Neuronal stem cell (in vitro differentiated cells): ENCODE measurements around the gene CAMKK2.

ENCODE experiments used
- DNase-seq: peaks from one replicate; pipeline ENCODE4 v3.0.0-alpha.2; 2013; ENCODE audit warnings: low spot score
- H2AFZ ChIP-seq: one replicate; pipeline ENCODE4 v1.6.1; 2013; ENCODE audit warnings: mild to moderate bottlenecking, low read length, inconsistent platforms
- H2AK5ac ChIP-seq: 2 replicates; pipeline ENCODE4 v1.6.1; 2013; ENCODE audit warnings: low read depth, mild to moderate bottlenecking, inconsistent platforms, low read length, moderate library complexity, mixed read lengths
- H2BK120ac ChIP-seq: 2 replicates; pipeline ENCODE4 v1.6.1; 2013; ENCODE audit warnings: low read depth, mild to moderate bottlenecking, inconsistent platforms, low read length, moderate library complexity, mixed read lengths
- H2BK12ac ChIP-seq: one replicate; pipeline ENCODE4 v1.6.1; 2013; ENCODE audit warnings: low read length, inconsistent platforms
- H2BK15ac ChIP-seq: 2 replicates; pipeline ENCODE4 v1.6.1; 2013; ENCODE audit warnings: mild to moderate bottlenecking, low read length, inconsistent platforms, mixed read lengths
- H2BK5ac ChIP-seq: one replicate; pipeline ENCODE4 v1.6.1; 2013; ENCODE audit warnings: inconsistent platforms, mild to moderate bottlenecking, low read length, moderate library complexity
- H3K14ac ChIP-seq: one replicate; pipeline ENCODE4 v1.6.1; 2013; ENCODE audit warnings: low read length, inconsistent platforms
- H3K18ac ChIP-seq: 2 replicates; pipeline ENCODE4 v1.6.1; 2013; ENCODE audit warnings: low read length, inconsistent platforms
- H3K23ac ChIP-seq: 2 replicates; pipeline ENCODE4 v1.6.1; 2013; ENCODE audit warnings: low read depth, mild to moderate bottlenecking, mixed read lengths, low read length, inconsistent platforms; ENCODE audit not compliant: poor library complexity
- H3K27ac ChIP-seq: replicated peaks from 3 replicates; pipeline ENCODE4 v1.5.1; 2013; ENCODE audit warnings: low read length, inconsistent platforms
- H3K27me3 ChIP-seq, 3 experiments: 2 replicates each; pipeline ENCODE4 v1.6.1; 2013; ENCODE audit warnings: low read length in 3 of 3, mild to moderate bottlenecking in 2 of 3, inconsistent platforms in 1 of 3, low read depth in 1 of 3, mixed read lengths in 1 of 3, moderate library complexity in 1 of 3; ENCODE audit not compliant: control insufficient read depth in 3 of 3, insufficient read depth in 3 of 3
- H3K36me3 ChIP-seq, 2 donors: replicated peaks in 1 of 2; 2 replicates each; pipeline ENCODE4 v1.6.1; 2013; ENCODE audit warnings: low read length in 2 of 2; ENCODE audit not compliant: control insufficient read depth in 2 of 2, insufficient read depth in 2 of 2
- H3K4ac ChIP-seq: 2 replicates; pipeline ENCODE4 v1.6.1; 2013; ENCODE audit warnings: inconsistent platforms, mild to moderate bottlenecking, low read length, moderate library complexity
- H3K4me1 ChIP-seq, 2 donors: 1 replicate in 1 of 2; 2 replicates in 1 of 2; pipeline ENCODE4 v1.6.1; 2013; ENCODE audit warnings: low read length in 2 of 2, low read depth in 1 of 2; ENCODE audit not compliant: control insufficient read depth in 2 of 2, insufficient read depth in 1 of 2
- H3K4me2 ChIP-seq: one replicate; pipeline ENCODE4 v1.6.1; 2013; ENCODE audit warnings: mild to moderate bottlenecking, low read length, inconsistent platforms; ENCODE audit not compliant: insufficient read depth, poor library complexity, severe bottlenecking
- H3K4me3 ChIP-seq, 2 donors: 2 replicates each; pipeline ENCODE4 v1.5.1; 2013; ENCODE audit warnings: low read length in 2 of 2, mild to moderate bottlenecking in 2 of 2, inconsistent platforms in 1 of 2, moderate library complexity in 1 of 2
- H3K79me1 ChIP-seq: one replicate; pipeline ENCODE4 v1.6.1; 2013; ENCODE audit warnings: low read depth, mild to moderate bottlenecking, inconsistent platforms, low read length, moderate library complexity
- H3K9ac ChIP-seq: one replicate; pipeline ENCODE4 v1.6.1; 2013; ENCODE audit warnings: mild to moderate bottlenecking, low read depth, low read length, inconsistent platforms; ENCODE audit not compliant: poor library complexity
- H3K9me3 ChIP-seq, 2 donors: replicated peaks in 1 of 2; 2 replicates each; pipeline versions ENCODE3 to v1.6.1; 2013; ENCODE audit warnings: low read length in 2 of 2, mild to moderate bottlenecking in 2 of 2, inconsistent platforms in 1 of 2, low read depth in 1 of 2, mixed read lengths in 1 of 2, moderate library complexity in 1 of 2; ENCODE audit not compliant: control insufficient read depth in 2 of 2, insufficient read depth in 1 of 2
- H4K8ac ChIP-seq: one replicate; pipeline ENCODE4 v1.6.1; 2013; ENCODE audit warnings: low read depth, mild to moderate bottlenecking, inconsistent platforms, low read length, moderate library complexity
- H4K91ac ChIP-seq: one replicate; pipeline ENCODE4 v1.6.1; 2013; ENCODE audit warnings: low read length, low read depth, mild to moderate bottlenecking, inconsistent platforms; ENCODE audit not compliant: poor library complexity
- WGBS, 2 donors: extraction: QIAGEN DNeasy Blood & Tissue Kit; methylation state at CpG; one replicate each; pipeline ENCODE4 v1.1.7; 2013; ENCODE audit warnings: missing lambda C conversion rate in 2 of 2, mixed read lengths in 1 of 2; ENCODE audit not compliant: insufficient read length in 2 of 2, insufficient replicate concordance in 1 of 2; ENCODE audit errors: extremely low coverage in 2 of 2; 5-methylcytosine and 5-hydroxymethylcytosine counted together

Gene CAMKK2

DNA sequence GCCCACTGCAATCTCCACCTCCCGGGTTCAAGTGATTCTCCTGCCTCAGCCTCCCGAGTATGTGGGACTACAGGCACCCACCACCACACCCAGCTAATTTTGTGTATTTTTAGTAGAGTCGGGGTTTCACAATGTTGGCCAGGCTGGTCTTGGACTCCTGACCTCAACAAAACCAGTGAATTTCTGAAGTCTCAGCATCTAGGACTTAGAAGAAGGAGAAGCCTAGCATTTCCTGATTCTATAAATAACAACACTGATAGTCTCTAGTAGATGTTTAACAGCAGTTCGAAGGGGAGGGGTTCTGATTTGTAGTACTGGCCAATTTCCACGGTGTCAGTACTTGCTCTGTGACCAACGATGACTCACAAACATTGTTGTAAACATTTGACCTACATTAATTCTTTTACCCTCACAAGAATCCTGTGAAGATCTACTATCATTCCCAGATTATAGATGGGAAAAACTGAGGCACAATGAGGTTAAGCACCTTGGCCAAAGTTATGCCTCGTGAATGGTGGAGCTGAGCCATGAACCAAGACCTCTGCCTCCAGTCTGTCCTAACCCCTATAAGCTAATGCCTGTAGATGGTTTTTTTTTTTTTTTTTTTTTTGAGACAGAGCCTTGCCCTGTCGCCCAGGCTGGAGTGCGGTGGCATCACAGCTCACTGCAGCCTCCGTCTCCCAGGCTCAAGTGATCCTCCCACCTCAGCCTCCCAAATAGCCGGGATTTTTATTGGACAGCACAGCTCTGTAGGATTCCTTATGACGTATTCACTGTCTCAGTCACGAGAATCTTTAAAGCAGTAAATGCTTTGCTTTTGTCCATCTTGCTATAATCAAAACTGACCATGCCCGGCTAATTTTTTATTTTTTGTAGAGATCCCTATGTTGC is 81.4 kb downstream of the CAMKK2 start:
- no peaks in the 10 kb centered on the region for H3K9me3 ChIP-seq
- no peak overlapping the region for H3K23ac ChIP-seq
- no peaks in the 10 kb centered on the region for H3K79me1 ChIP-seq
- no peak overlapping the region for H3K4ac ChIP-seq
- H3K14ac ChIP-seq = no peak overlapping the region
- no peak overlapping the region for H2AFZ ChIP-seq
- no peak overlapping the region for H3K27ac ChIP-seq
- no peak overlapping the region for H2BK5ac ChIP-seq
- H3K4me2 ChIP-seq = no peak overlapping the region
- peaks cover 0 to 3% of the 10 kb centered on the region in 2 donors for H3K4me1 ChIP-seq
- H4K91ac ChIP-seq = no peak overlapping the region
- no peak overlapping the region for H3K9ac ChIP-seq
- no CpG with 5 or more reads among the region's 14 CpGs for WGBS, 2 donors
- H3K27me3 ChIP-seq = no peaks in the 10 kb centered on the region
- no peak overlapping the region for H3K4me3 ChIP-seq
- H2BK15ac ChIP-seq = no peak overlapping the region
- H4K8ac ChIP-seq = no peak overlapping the region
- no peak overlapping the region for H2BK120ac ChIP-seq
- no peak for DNase-seq
- H3K18ac ChIP-seq = no peak overlapping the region
- no peak overlapping the region for H2AK5ac ChIP-seq
- H3K36me3 ChIP-seq = peaks cover 0 to 2% of the 10 kb centered on the region in 2 donors
- no peak overlapping the region for H2BK12ac ChIP-seq

DNA sequence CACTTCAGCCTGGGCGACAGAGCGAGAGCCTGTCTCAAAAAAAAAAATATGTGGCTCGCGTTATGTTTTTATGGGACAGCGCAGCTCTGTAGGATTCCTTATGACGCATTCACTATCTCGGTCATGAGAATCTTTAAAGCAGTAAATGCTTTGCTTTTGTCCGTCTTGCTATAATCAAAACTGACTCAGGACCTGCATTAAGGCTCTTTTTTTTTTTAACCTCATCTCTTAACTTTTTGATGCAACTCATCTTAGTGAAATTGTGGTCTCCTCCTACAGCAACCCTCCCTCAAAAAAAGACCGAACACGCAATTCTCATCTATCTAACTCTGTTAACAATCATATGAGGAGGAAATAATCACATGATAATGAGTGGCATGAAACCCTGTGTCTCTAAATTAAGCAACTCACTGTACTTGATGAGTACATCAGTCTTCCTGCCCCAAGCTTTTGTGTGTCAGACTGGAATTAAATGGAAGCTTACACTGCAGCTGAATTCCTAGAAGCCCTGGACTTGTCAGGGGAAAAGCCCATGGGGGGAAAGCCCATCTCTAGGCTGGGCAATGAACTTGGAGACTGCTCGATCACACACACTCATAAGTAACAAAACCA is 82.2 kb downstream of the CAMKK2 start:
- no peak overlapping the region for H3K14ac ChIP-seq
- no CpG with 5 or more reads among the region's 11 CpGs for WGBS, 2 donors
- H3K79me1 ChIP-seq = no peaks in the 10 kb centered on the region
- no peak overlapping the region for H3K23ac ChIP-seq
- no peak overlapping the region for H2AK5ac ChIP-seq
- no peaks in the 10 kb centered on the region for H3K27me3 ChIP-seq
- H3K4me2 ChIP-seq = no peak overlapping the region
- H3K4me1 ChIP-seq = peaks cover 0 to 3% of the 10 kb centered on the region in 2 donors
- H2AFZ ChIP-seq = no peak overlapping the region
- no peak overlapping the region for H2BK120ac ChIP-seq
- no peak overlapping the region for H2BK5ac ChIP-seq
- no peak overlapping the region for H3K18ac ChIP-seq
- H3K4me3 ChIP-seq = no peak overlapping the region
- no peaks in the 10 kb centered on the region for H3K9me3 ChIP-seq
- H3K36me3 ChIP-seq = peaks cover 0 to 2% of the 10 kb centered on the region in 2 donors
- H2BK15ac ChIP-seq = no peak overlapping the region
- no peak for DNase-seq
- H3K27ac ChIP-seq = no peak overlapping the region
- no peak overlapping the region for H3K9ac ChIP-seq
- H3K4ac ChIP-seq = no peak overlapping the region
- H4K91ac ChIP-seq = no peak overlapping the region
- H2BK12ac ChIP-seq = no peak overlapping the region
- no peak overlapping the region for H4K8ac ChIP-seq

DNA sequence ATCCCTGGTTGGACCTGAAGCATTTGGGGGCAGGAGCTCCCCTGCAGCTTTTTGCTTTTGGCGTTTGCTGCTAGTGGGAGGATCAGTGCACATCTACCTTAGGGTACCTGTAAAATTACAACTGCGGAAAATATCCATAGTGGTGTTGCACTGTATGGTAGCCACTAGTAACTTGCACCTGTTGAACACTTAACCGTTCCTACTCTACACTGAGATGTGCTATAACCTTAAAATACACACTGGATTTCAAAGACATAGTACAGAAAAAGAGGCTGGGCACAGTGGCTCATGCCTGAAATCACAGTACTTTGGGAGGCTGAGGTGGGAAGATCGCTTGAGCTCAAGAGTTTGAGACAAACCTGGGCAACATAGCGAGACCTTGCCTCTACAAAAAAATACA is 83.6 kb downstream of the CAMKK2 start:
- no peak for DNase-seq
- Histone ChIP-seq H2BK12ac (no peak overlapping the region), H2BK15ac (no peak overlapping the region), H2BK5ac (no peak overlapping the region), H3K27ac (no peak overlapping the region), H2AFZ (no peak overlapping the region), H3K4me2 (no peak overlapping the region), H3K79me1 (no peaks in the 10 kb centered on the region), H3K14ac (no peak overlapping the region), H3K9ac (no peak overlapping the region), H4K8ac (no peak overlapping the region), H2BK120ac (no peak overlapping the region), H3K4ac (no peak overlapping the region), H3K27me3 (no peaks in the 10 kb centered on the region), H4K91ac (no peak overlapping the region), H3K9me3 (no peaks in the 10 kb centered on the region), H3K4me1 (peaks cover 0 to 3% of the 10 kb centered on the region in 2 donors), H3K18ac (no peak overlapping the region), H2AK5ac (no peak overlapping the region), H3K23ac (no peak overlapping the region), H3K36me3 (peaks cover 0 to 2% of the 10 kb centered on the region in 2 donors), H3K4me3 (no peak overlapping the region)
- WGBS, 2 donors = no CpG with 5 or more reads among the region's 5 CpGs
